K562 (cell line): ENCODE data around the gene BBC3. TPM values are rescaled to one million over a fixed set of nuclear protein-coding genes. Genes with fewer than 3 reads are reported as not detected.

Experiments used
- BCOR ChIP-seq: fragments of 450-650 bp; IDR thresholded peaks from 2 replicates; pipeline ENCODE4 v1.6.1; 2016
- BMI1 ChIP-seq: fragments of 150-350 bp; IDR thresholded peaks from 2 replicates; pipeline ENCODE4 v1.6.1; 2014; ENCODE audit warnings: low read length
- BRCA1 ChIP-seq, 2 experiments: fragments of 450-650 bp in 1 of 2; sonication (generic) in 1 of 2; formaldehyde crosslinking in 1 of 2; IDR thresholded peaks; 2 replicates each; pipeline versions ENCODE4 v1.5.0 to v1.6.1; 2017 to 2020; ENCODE audit warnings: mild to moderate bottlenecking in 1 of 2, missing genetic modification reagents in 1 of 2
- BRF2 ChIP-seq: IDR thresholded peaks from 3 replicates; pipeline ENCODE4 v1.6.1; 2011; ENCODE audit warnings: borderline replicate concordance, mild to moderate bottlenecking; ENCODE audit not compliant: insufficient read length, insufficient read depth
- CTCF ChIP-seq, 3 experiments: IDR thresholded peaks in 2 of 3; conservative IDR thresholded peaks in 1 of 3; 2 replicates each; pipeline ENCODE4 v1.5.1; 2011 to 2012; ENCODE audit warnings: low read length in 3 of 3, mild to moderate bottlenecking in 3 of 3, control low read depth in 2 of 3, improper control_type of control experiment in 1 of 3, inconsistent platforms in 1 of 3, low read depth in 1 of 3, mixed read lengths in 1 of 3, moderate library complexity in 1 of 3; ENCODE audit not compliant: insufficient read depth in 2 of 3
- GABPA ChIP-seq: fragments of 200-800 bp; sonication (Bioruptor generic); conservative IDR thresholded peaks from 2 replicates; pipeline ENCODE4 v1.6.1; 2016; ENCODE audit warnings: low read depth, missing genetic modification characterization, missing compliant biosample characterization
- HNRNPH1 ChIP-seq: fragments of 200-400 bp; formaldehyde crosslinking; optimal IDR thresholded peaks from 2 replicates; pipeline ENCODE3; 2017; ENCODE audit warnings: low read depth, mild to moderate bottlenecking, low read length, moderate library complexity
- HNRNPK ChIP-seq: fragments of 200-400 bp; formaldehyde crosslinking; IDR thresholded peaks from one replicate; pipeline ENCODE4 v1.6.1; 2018; ENCODE audit warnings: mild to moderate bottlenecking, low read depth, low read length; ENCODE audit not compliant: poor library complexity, severe bottlenecking
- ID3 ChIP-seq, 2 experiments: fragments of 250-450 bp in 1 of 2; fragments of 450-650 bp in 1 of 2; sonication (Bioruptor Pico) in 1 of 2; IDR thresholded peaks; 2 replicates each; pipeline versions ENCODE4 v1.6.1 to v1.8.0; 2016 to 2021; ENCODE audit warnings: mild to moderate bottlenecking in 2 of 2, moderate library complexity in 2 of 2, missing compliant biosample characterization in 1 of 2, missing genetic modification characterization in 1 of 2
- KAT2B ChIP-seq: IDR thresholded peaks from one replicate; pipeline ENCODE4 v1.6.1; 2012; ENCODE audit warnings: low read depth, mild to moderate bottlenecking, control low read depth, inconsistent platforms, low read length, moderate library complexity
- MECOM ChIP-seq: fragments of 250-450 bp; sonication (Bioruptor Pico); IDR thresholded peaks from 2 replicates; pipeline ENCODE4 v1.8.0; 2022; ENCODE audit warnings: inconsistent platforms
- NR2C2 ChIP-seq, 2 experiments: fragments of 200-800 bp in 1 of 2; sonication (Bioruptor generic) in 1 of 2; sonication (generic) in 1 of 2; formaldehyde crosslinking in 1 of 2; IDR thresholded peaks; 2 replicates each; pipeline versions ENCODE4 v1.6.1 to v1.8.0; 2016 to 2022; ENCODE audit warnings: mild to moderate bottlenecking in 1 of 2, missing compliant biosample characterization in 1 of 2, missing genetic modification characterization in 1 of 2, missing genetic modification reagents in 1 of 2
- NR3C1 ChIP-seq: sonication (generic); formaldehyde crosslinking; IDR thresholded peaks from 2 replicates; pipeline ENCODE4 v1.8.1; 2022; ENCODE audit warnings: missing genetic modification reagents
- STAG1 ChIP-seq: sonication (generic); formaldehyde crosslinking; IDR thresholded peaks from 2 replicates; pipeline ENCODE4 v1.5.0; 2020; ENCODE audit warnings: missing genetic modification reagents, borderline replicate concordance
- TGIF2 ChIP-seq: sonication (generic); formaldehyde crosslinking; IDR thresholded peaks from 2 replicates; pipeline ENCODE4 v1.8.1; 2022; ENCODE audit warnings: mild to moderate bottlenecking, missing genetic modification reagents, moderate library complexity
- TSHZ1 ChIP-seq: fragments of 250-450 bp; sonication (Bioruptor Pico); IDR thresholded peaks from 2 replicates; pipeline ENCODE4 v1.4.0; 2020; ENCODE audit warnings: mild to moderate bottlenecking, moderate library complexity
- ZKSCAN8 ChIP-seq: fragments of 200-800 bp; sonication (Bioruptor generic); IDR thresholded peaks from 2 replicates; pipeline ENCODE4 v1.6.1; 2016; ENCODE audit warnings: missing genetic modification characterization, missing compliant biosample characterization
- ZNF764 ChIP-seq: fragments of 250-450 bp; sonication (Bioruptor Pico); IDR thresholded peaks from 2 replicates; pipeline ENCODE4 v1.4.0; 2020; ENCODE audit warnings: low read depth, mild to moderate bottlenecking, moderate library complexity
- ZNF785 ChIP-seq: fragments of 250-450 bp; sonication (Bioruptor Pico); IDR thresholded peaks from 2 replicates; pipeline ENCODE4 v1.4.0; 2020; ENCODE audit warnings: mild to moderate bottlenecking
- polyA plus RNA-seq, 8 experiments: library from polyadenylated mRNA; depleted of rRNA in 4 of 8; stranded (reverse) in 5 of 8; unstranded in 3 of 8; fragments of >200 nt; fragmentation: Nextera tagmentation in 2 of 8; fragmentation: Illumina TruSeq in 1 of 8; extraction: Ambion mirVana in 2 of 8; extraction: Trizol in 1 of 8; gene quantifications; 2 replicates each; pipeline versions ENCODE4 v1.2.1 to v1.2.3, GENCODE V29; 2011 to 2014; ENCODE audit warnings: inconsistent platforms in 1 of 8, missing spikeins in 1 of 8
- total RNA-seq, 7 experiments: library from RNA; depleted of rRNA in 6 of 7; stranded (reverse); fragments of >200 nt in 6 of 7; fragmentation: Illumina TruSeq in 2 of 7; extraction: Trizol in 2 of 7; gene quantifications; 2 replicates each; pipeline versions ENCODE4 v1.2.1 to v1.2.3, GENCODE V29; 2011 to 2021; ENCODE audit warnings: low replicate concordance in 1 of 7

The BBC3 gene
- total and polyA plus RNA-seq, 9 of the 15 experiments (the other 6 are each of a cell fraction or from before 2014, with no cell fraction given), result 0.15 to 30.7 (median 4.8) TPM

GRCh38 chr19:47274891-47275761 lies 44.1 kb upstream of the BBC3 start (continued):
- TF ChIP-seq ID3 (CRISPR knock-in tag; IDR thresholded peaks at IDR 0.05) (no peak), ID3 (tag; IDR thresholded peaks at IDR 0.05) (0 out of 2 replicates have a peak, but pooled peaks have one; percentile 18), STAG1 (CRISPR knock-in tag) (no peak), BRF2 (no peak), ZNF764 (CRISPR knock-in tag) (peak; percentile 21; the same call in 1 of the 2 replicates), TSHZ1 (CRISPR knock-in tag) (no peak), BCOR (no peak), TGIF2 (CRISPR knock-in tag) (no peak), NR2C2 (CRISPR knock-in tag; IDR thresholded peaks at IDR 0.05) (no peak), NR2C2 (tag; IDR thresholded peaks at IDR 0.05) (no peak), HNRNPK (no peak), BMI1 (no peak), CTCF (IDR thresholded peaks at IDR 0.05 in 2 of 3, conservative IDR thresholded peaks at IDR 0.05 in 1 of 3; ENCODE audit: insufficient read depth in 2 of 3, low read depth in 1 of 3, low read length in 3 of 3) (no peak), NR3C1 (no peak), BRCA1 (IDR thresholded peaks at IDR 0.05) (no peak), BRCA1 (CRISPR knock-in tag; IDR thresholded peaks at IDR 0.05) (no peak), GABPA (tag) (no peak), MECOM (no peak), HNRNPH1 (no peak), ZKSCAN8 (CRISPR knock-in tag) (no peak), ZNF785 (CRISPR knock-in tag) (no peak), KAT2B (no peak)
